Measurements from ENCODE around the gene FRMD4A. TPM values are rescaled to one million over a fixed set of nuclear protein-coding genes. Genes with fewer than 3 reads are reported as not detected.

The FRMD4A gene
- polyA plus RNA-seq, 1 donor (not counting 4 experiments of a cell fraction or from before 2014, with no cell fraction given) = 12.9 TPM

- dilution Hi-C loops (cut with MboI; ENCODE audit: extremely low pct_ligation_motif_present, low sequenced_read_pairs) = no loop called here
- Histone ChIP-seq H3K9me3 (ENCODE audit: control insufficient read depth, low read depth, low read length) (no peaks in the 10 kb centered on the region), H3K27ac (ENCODE audit: control insufficient read depth, insufficient read depth, low read length) (no peak overlapping the region), H3K4me2 (ENCODE audit: control insufficient read depth, extremely low read depth, insufficient read depth, low read depth, low read length) (no peak overlapping the region), H3K27me3 (ENCODE audit: control insufficient read depth, extremely low read depth, insufficient read depth, low read length) (no peaks in the 10 kb centered on the region), H3K36me3 (ENCODE audit: control insufficient read depth in 2 of 2, extremely low read depth in 1 of 2, insufficient read depth in 2 of 2, low read length in 2 of 2) (no peaks in the 10 kb centered on the region), H4K20me1 (ENCODE audit: control insufficient read depth, extremely low read depth, insufficient read depth, low read length) (no peaks in the 10 kb centered on the region), H3K4me1 (ENCODE audit: control insufficient read depth, extremely low read depth, insufficient read depth, low read length) (no peaks in the 10 kb centered on the region), H2AFZ (ENCODE audit: control insufficient read depth, low read length) (no peak overlapping the region), H3K9me1 (ENCODE audit: control insufficient read depth, extremely low read depth, insufficient read depth, low read length) (no peaks in the 10 kb centered on the region), H3K79me2 (ENCODE audit: control insufficient read depth, insufficient read depth, low read length) (no peaks in the 10 kb centered on the region), H3K9ac (ENCODE audit: control insufficient read depth, extremely low read depth, insufficient read depth, low read length) (no peak overlapping the region), H3K4me3 (ENCODE audit: control insufficient read depth in 2 of 3, extremely low read depth in 1 of 3, insufficient read depth in 2 of 3, low read depth in 1 of 3, low read length in 3 of 3) (no peak overlapping the region)
- TF ChIP-seq EZH2 (IDR thresholded peaks at IDR 0.05; ENCODE audit: low read length) = no peak
- TF ChIP-seq CTCF (optimal IDR thresholded peaks at IDR 0.05 in 1 of 3, IDR thresholded peaks at IDR 0.05 in 1 of 3, conservative IDR thresholded peaks at IDR 0.05 in 1 of 3; ENCODE audit: extremely low read depth in 1 of 3, insufficient read depth in 2 of 3, low read length in 3 of 3) = no peak
- no peak for FAIRE-seq
- no peak for DNase-seq (ENCODE audit: low read depth, low spot score)
Observed at GRCh38 chr10:14099885-14100284, 230.8 kb downstream of the FRMD4A start.

- dilution Hi-C loops (cut with MboI; ENCODE audit: extremely low pct_ligation_motif_present, low sequenced_read_pairs) = no loop called here
- Histone ChIP-seq H3K9ac (ENCODE audit: control insufficient read depth, extremely low read depth, insufficient read depth, low read length) (no peak overlapping the region), H2AFZ (ENCODE audit: control insufficient read depth, low read length) (no peak overlapping the region), H3K27me3 (ENCODE audit: control insufficient read depth, extremely low read depth, insufficient read depth, low read length) (no peaks in the 10 kb centered on the region), H3K9me3 (ENCODE audit: control insufficient read depth, low read depth, low read length) (no peaks in the 10 kb centered on the region), H3K9me1 (ENCODE audit: control insufficient read depth, extremely low read depth, insufficient read depth, low read length) (no peaks in the 10 kb centered on the region), H3K79me2 (ENCODE audit: control insufficient read depth, insufficient read depth, low read length) (no peaks in the 10 kb centered on the region), H3K27ac (ENCODE audit: control insufficient read depth, insufficient read depth, low read length) (no peak overlapping the region), H3K4me3 (ENCODE audit: control insufficient read depth in 2 of 3, extremely low read depth in 1 of 3, insufficient read depth in 2 of 3, low read depth in 1 of 3, low read length in 3 of 3) (no peak overlapping the region), H3K4me2 (ENCODE audit: control insufficient read depth, extremely low read depth, insufficient read depth, low read depth, low read length) (no peak overlapping the region), H3K36me3 (ENCODE audit: control insufficient read depth in 2 of 2, extremely low read depth in 1 of 2, insufficient read depth in 2 of 2, low read length in 2 of 2) (no peaks in the 10 kb centered on the region), H3K4me1 (ENCODE audit: control insufficient read depth, extremely low read depth, insufficient read depth, low read length) (no peaks in the 10 kb centered on the region), H4K20me1 (ENCODE audit: control insufficient read depth, extremely low read depth, insufficient read depth, low read length) (no peaks in the 10 kb centered on the region)
- TF ChIP-seq EZH2 (IDR thresholded peaks at IDR 0.05; ENCODE audit: low read length) = no peak
- peak in 2 of 3 experiments; percentile 33 to 38 for TF ChIP-seq CTCF (optimal IDR thresholded peaks at IDR 0.05 in 1 of 3, IDR thresholded peaks at IDR 0.05 in 1 of 3, conservative IDR thresholded peaks at IDR 0.05 in 1 of 3; ENCODE audit: extremely low read depth in 1 of 3, insufficient read depth in 2 of 3, low read length in 3 of 3)
- peak; percentile 53 for FAIRE-seq
- no peak for DNase-seq (ENCODE audit: low read depth, low spot score)
Observed at GRCh38 chr10:14093730-14094484, 236.8 kb downstream of the FRMD4A start.
